GM11168 (cell line): ENCODE measurements around the gene TTR.

Source experiments
- in situ Hi-C: fragments of 300-500 bp; cut with MboI; formaldehyde crosslinking; loops from one replicate; pipeline ENCODE4 v1.12.0; 2022; ENCODE audit warnings: low sequenced_read_pairs; ENCODE audit not compliant: unreplicated experiment

The TTR gene

GRCh38 chr18:31591628-31592027 lies at the start of gene TTR:
TTR (plus strand) TSS chr18:31591877; CDS start chr18:31591903, 26 bp downstream.
- in situ Hi-C loops = no loop called here

GRCh38 chr18:31546476-31546875 lies 45.2 kb upstream of the TTR start:
- in situ Hi-C loops = no loop called here

- in situ Hi-C loops = no loop called here
Observed at GRCh38 chr18:31548853-31549252, 42.8 kb upstream of the TTR start.

GRCh38 chr18:31549416-31549815 lies 42.3 kb upstream of the TTR start:
- in situ Hi-C loops = no loop called here

- in situ Hi-C loops = no loop called here
Observed at GRCh38 chr18:31551883-31552282, 39.8 kb upstream of the TTR start.

- in situ Hi-C loops = no loop called here
Observed at GRCh38 chr18:31553800-31554199, 37.9 kb upstream of the TTR start.

- in situ Hi-C loops = loop anchor here (5.0 kb wide), 1 partner anchor 173 kb away; no protein-coding TSS in a partner anchor
Observed at GRCh38 chr18:31554776-31555175, 36.9 kb upstream of the TTR start.

- in situ Hi-C loops = loop anchor here (5.0 kb wide), 1 partner anchor 171 kb away; no protein-coding TSS in a partner anchor
Observed at GRCh38 chr18:31555971-31556747, 35.5 kb upstream of the TTR start.

GRCh38 chr18:31557446-31557845 lies 34.2 kb upstream of the TTR start:
- in situ Hi-C loops = loop anchor here (5.0 kb wide), 1 partner anchor 170 kb away; no protein-coding TSS in a partner anchor

- in situ Hi-C loops = loop anchor here (5.0 kb wide), 1 partner anchor 169 kb away; no protein-coding TSS in a partner anchor
Observed at GRCh38 chr18:31558567-31558966, 33.1 kb upstream of the TTR start.

GRCh38 chr18:31562726-31563125 lies 29.0 kb upstream of the TTR start:
- in situ Hi-C loops = no loop called here

GRCh38 chr18:31563778-31564177 lies 27.9 kb upstream of the TTR start:
- in situ Hi-C loops = no loop called here

GRCh38 chr18:31565345-31565744 lies 26.3 kb upstream of the TTR start:
- in situ Hi-C loops = no loop called here

GRCh38 chr18:31565782-31566512 lies 25.7 kb upstream of the TTR start:
- in situ Hi-C loops = no loop called here

GRCh38 chr18:31566576-31567306 lies 24.9 kb upstream of the TTR start:
- in situ Hi-C loops = no loop called here

GRCh38 chr18:31572368-31572767 lies 19.3 kb upstream of the TTR start:
- in situ Hi-C loops = no loop called here

GRCh38 chr18:31573051-31573450 lies 18.6 kb upstream of the TTR start:
- in situ Hi-C loops = no loop called here

GRCh38 chr18:31574359-31574758 lies 17.3 kb upstream of the TTR start:
- in situ Hi-C loops = no loop called here

GRCh38 chr18:31575515-31576257 lies 16.0 kb upstream of the TTR start:
- in situ Hi-C loops = no loop called here

- in situ Hi-C loops = no loop called here
Observed at GRCh38 chr18:31576670-31577069, 15.0 kb upstream of the TTR start.
